Breast epithelium (tissue), 3 donors: Measurements from ENCODE around the gene FGFR3.

ENCODE experiments used
- POLR2A ChIP-seq: fragments of 450-650 bp; IDR thresholded peaks from one replicate; pipeline ENCODE4 v1.6.1; 2016; ENCODE audit warnings: antibody characterized with exemption, mild to moderate bottlenecking, moderate library complexity
- POLR2AphosphoS5 ChIP-seq, 3 donors: sonication (generic); formaldehyde crosslinking; IDR thresholded peaks; one replicate each; pipeline ENCODE4 v1.6.1; 2017; ENCODE audit warnings: antibody characterized with exemption in 3 of 3
- TF ChIP-seq, protein P1 (sequence below), 3 donors: fragments of 450-650 bp; IDR thresholded peaks; one replicate each; pipeline ENCODE4 v1.5.1; 2016 to 2017; ENCODE audit warnings: antibody characterized with exemption in 3 of 3, mild to moderate bottlenecking in 3 of 3, moderate library complexity in 3 of 3

DNA sequence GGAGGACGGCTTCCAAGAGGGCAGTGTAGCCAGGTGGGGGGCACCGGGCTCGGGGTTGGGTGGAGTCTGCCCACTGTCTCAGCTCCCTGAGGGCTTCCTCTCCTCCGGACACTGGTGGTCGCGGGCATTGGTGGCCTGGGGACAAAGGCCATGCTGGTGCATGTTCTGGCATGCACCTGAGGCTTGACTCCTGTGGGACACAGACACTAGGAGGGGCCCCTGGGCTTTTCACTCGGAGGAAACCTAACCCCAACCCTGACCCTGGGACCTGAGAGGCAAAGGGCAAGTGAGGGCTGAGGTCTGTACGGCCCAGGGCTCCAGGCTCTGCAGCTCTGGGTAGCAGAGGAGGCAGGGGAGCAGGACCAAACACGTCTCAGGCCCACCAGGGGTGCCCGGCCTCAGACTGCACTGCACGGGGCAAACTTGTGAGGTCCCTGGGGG is 22.3 kb upstream of the FGFR3 start:
- TF ChIP-seq POLR2A (no peak), POLR2AphosphoS5 (IDR thresholded peaks at IDR 0.05) (no peak)
- TF ChIP-seq, protein P1, sequence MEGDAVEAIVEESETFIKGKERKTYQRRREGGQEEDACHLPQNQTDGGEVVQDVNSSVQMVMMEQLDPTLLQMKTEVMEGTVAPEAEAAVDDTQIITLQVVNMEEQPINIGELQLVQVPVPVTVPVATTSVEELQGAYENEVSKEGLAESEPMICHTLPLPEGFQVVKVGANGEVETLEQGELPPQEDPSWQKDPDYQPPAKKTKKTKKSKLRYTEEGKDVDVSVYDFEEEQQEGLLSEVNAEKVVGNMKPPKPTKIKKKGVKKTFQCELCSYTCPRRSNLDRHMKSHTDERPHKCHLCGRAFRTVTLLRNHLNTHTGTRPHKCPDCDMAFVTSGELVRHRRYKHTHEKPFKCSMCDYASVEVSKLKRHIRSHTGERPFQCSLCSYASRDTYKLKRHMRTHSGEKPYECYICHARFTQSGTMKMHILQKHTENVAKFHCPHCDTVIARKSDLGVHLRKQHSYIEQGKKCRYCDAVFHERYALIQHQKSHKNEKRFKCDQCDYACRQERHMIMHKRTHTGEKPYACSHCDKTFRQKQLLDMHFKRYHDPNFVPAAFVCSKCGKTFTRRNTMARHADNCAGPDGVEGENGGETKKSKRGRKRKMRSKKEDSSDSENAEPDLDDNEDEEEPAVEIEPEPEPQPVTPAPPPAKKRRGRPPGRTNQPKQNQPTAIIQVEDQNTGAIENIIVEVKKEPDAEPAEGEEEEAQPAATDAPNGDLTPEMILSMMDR (IDR thresholded peaks at IDR 0.05): no peak
